Peyer's patch (tissue), 4 donors: ENCODE measurements around the gene ARIH1.

Source experiments
- CTCF ChIP-seq, 6 experiments: fragments of 450-650 bp in 4 of 6; fragments of 200-600 bp in 2 of 6; sonication (generic) in 1 of 6; IDR thresholded peaks; one replicate each; pipeline ENCODE4 v1.5.1; 2017 to 2019; ENCODE audit warnings: antibody characterized with exemption in 6 of 6, mild to moderate bottlenecking in 3 of 6, moderate library complexity in 1 of 6
- POLR2A ChIP-seq, 2 donors: fragments of 450-650 bp; IDR thresholded peaks; one replicate each; pipeline ENCODE4 v1.5.1; 2017; ENCODE audit warnings: antibody characterized with exemption in 2 of 2, mild to moderate bottlenecking in 2 of 2, moderate library complexity in 2 of 2

- TF ChIP-seq CTCF (IDR thresholded peaks at IDR 0.05) (no peak), POLR2A (IDR thresholded peaks at IDR 0.05) (no peak)
Measured at GRCh38 chr15:72497402-72497801, 23.3 kb downstream of the ARIH1 start.
